Measurements from ENCODE around the gene SLC25A4.
A peak's percentile ranks its signal among the peaks of the same experiment; 100 is the strongest.

The SLC25A4 gene

DNA sequence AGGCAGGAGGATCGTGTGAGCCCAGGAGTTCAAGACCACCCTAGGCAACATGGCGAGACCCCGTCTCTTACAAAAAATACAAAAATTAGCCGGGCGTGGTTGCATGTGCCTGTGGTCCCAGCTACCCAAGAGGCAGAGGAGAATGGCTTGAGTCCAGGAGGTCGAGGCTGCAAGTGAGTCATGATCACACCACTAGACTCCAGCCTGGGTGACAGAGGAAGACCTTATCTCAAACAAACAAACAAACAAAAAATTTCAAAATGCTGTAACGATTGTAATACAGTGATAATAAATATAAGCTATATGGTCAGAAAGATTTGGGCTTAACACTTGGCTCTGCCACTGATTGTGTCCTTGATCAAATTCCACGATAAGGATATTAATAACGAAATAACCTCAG lies 24.2 kb downstream of the SLC25A4 start:
- TF ChIP-seq CTCF (IDR thresholded peaks at IDR 0.05; ENCODE audit: insufficient read depth, low read length, poor library complexity, severe bottlenecking) = no peak
- Histone ChIP-seq H3K36me3 (ENCODE audit: control insufficient read depth, insufficient read depth, low read length) (peaks cover 11% of the 10 kb centered on the region), H3K4me3 (replicated peaks; ENCODE audit: low read depth, low read length) (no peak overlapping the region), H3K27me3 (replicated peaks; ENCODE audit: control insufficient read depth, insufficient read depth, low read length) (no peaks in the 10 kb centered on the region)
- DNase-seq (ENCODE audit: extremely low read depth, insufficient read length) = no peak

GRCh38 chr4:185171373-185172071 lies 28.5 kb downstream of the SLC25A4 start:
- Histone ChIP-seq H3K4me3 (replicated peaks; ENCODE audit: low read depth, low read length) (no peak overlapping the region), H3K36me3 (ENCODE audit: control insufficient read depth, insufficient read depth, low read length) (peaks cover 6% of the 10 kb centered on the region), H3K27me3 (replicated peaks; ENCODE audit: control insufficient read depth, insufficient read depth, low read length) (no peaks in the 10 kb centered on the region)
- peak; percentile 59 for DNase-seq (ENCODE audit: extremely low read depth, insufficient read length)
- TF ChIP-seq CTCF (IDR thresholded peaks at IDR 0.05; ENCODE audit: insufficient read depth, low read length, poor library complexity, severe bottlenecking) = no peak

DNA sequence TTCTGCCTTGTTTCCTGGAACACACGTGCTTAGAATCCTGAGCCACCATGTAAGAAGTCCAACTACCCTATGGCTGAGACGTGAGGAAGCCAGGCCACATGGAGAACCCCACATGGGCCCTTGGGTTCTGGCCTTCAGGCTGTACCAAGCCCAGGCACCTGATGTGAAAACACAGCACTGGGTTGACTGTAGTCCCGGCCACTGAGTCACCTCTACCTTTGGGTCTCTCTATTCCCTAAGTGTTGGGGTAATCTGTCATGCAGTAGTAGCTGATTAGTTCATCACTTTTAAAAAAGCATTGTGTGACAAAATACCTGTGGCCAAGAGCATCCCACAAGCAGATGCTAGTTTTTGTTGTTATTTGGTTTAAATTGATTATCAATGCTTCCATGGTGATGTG lies 36.4 kb downstream of the SLC25A4 start:
- TF ChIP-seq CTCF (IDR thresholded peaks at IDR 0.05; ENCODE audit: insufficient read depth, low read length, poor library complexity, severe bottlenecking) = no peak
- Histone ChIP-seq H3K4me3 (replicated peaks; ENCODE audit: low read depth, low read length) (no peak overlapping the region), H3K36me3 (ENCODE audit: control insufficient read depth, insufficient read depth, low read length) (peaks cover 3% of the 10 kb centered on the region)

GRCh38 chr4:185182239-185182638 lies 39.2 kb downstream of the SLC25A4 start:
- TF ChIP-seq CTCF (IDR thresholded peaks at IDR 0.05; ENCODE audit: insufficient read depth, low read length, poor library complexity, severe bottlenecking) = no peak
- Histone ChIP-seq H3K4me3 (replicated peaks; ENCODE audit: low read depth, low read length) (no peak overlapping the region), H3K27me3 (replicated peaks; ENCODE audit: control insufficient read depth, insufficient read depth, low read length) (no peaks in the 10 kb centered on the region), H3K36me3 (ENCODE audit: control insufficient read depth, insufficient read depth, low read length) (peaks cover 3% of the 10 kb centered on the region)
- no peak for DNase-seq (ENCODE audit: extremely low read depth, insufficient read length)

More for the DNA sequence above, 36.4 kb downstream of the SLC25A4 start:
- DNase-seq (ENCODE audit: extremely low read depth, insufficient read length) = no peak
- no peaks in the 10 kb centered on the region for H3K27me3 ChIP-seq (replicated peaks; ENCODE audit: control insufficient read depth, insufficient read depth, low read length)

DNA sequence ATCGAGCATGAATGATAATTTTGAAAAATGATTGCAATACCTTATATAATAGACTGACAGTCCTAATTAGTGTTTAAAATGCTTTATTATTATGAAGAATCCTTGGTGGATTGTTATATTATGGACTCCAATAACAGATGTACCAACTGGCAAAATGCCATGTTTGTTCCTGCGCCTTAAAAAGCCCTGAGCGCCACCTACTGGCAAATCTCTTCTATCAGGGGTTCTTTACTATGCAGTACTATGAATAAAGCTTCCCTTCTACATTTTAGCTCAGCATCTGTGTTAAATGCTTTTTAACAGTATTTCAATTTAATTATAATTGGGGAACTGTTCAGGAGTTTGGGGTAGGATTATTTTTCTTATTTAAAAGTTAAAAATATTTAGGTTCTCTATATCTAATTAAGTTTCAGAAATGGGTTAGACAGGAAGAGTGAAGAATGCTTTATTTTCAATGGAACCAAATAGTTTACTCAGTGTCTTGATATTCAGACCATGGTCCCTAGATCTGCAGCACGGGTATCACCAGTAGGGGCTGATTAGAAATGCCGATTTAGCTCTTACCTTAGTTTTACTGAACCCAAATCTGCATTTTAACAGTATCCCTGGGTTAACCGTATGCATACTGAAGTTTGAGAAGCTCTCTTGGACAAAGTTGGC lies 40.7 kb downstream of the SLC25A4 start:
- Histone ChIP-seq H3K27me3 (replicated peaks; ENCODE audit: control insufficient read depth, insufficient read depth, low read length) (no peaks in the 10 kb centered on the region), H3K36me3 (ENCODE audit: control insufficient read depth, insufficient read depth, low read length) (peaks cover 3% of the 10 kb centered on the region), H3K4me3 (replicated peaks; ENCODE audit: low read depth, low read length) (no peak overlapping the region)
- no peak for DNase-seq (ENCODE audit: extremely low read depth, insufficient read length)
- peak; percentile 78 for TF ChIP-seq CTCF (IDR thresholded peaks at IDR 0.05; ENCODE audit: insufficient read depth, low read length, poor library complexity, severe bottlenecking)

All from GM06990 (cell line).